Tibial nerve (tissue), 4 donors: Measurements from ENCODE around the gene HMCN2. TPM values are rescaled to one million over a fixed set of nuclear protein-coding genes. Genes with fewer than 3 reads are reported as not detected.

Experiments used
- DNase-seq, 2 donors: peaks; one replicate each; pipeline ENCODE4 v3.0.0-alpha.2; 2019; ENCODE audit warnings: low spot score in 2 of 2
- H3K27ac ChIP-seq, 4 donors: fragments of 200-600 bp; sonication (generic) in 3 of 4; one replicate each; pipeline ENCODE4 v1.5.1; 2017 to 2019; ENCODE audit warnings: mild to moderate bottlenecking in 1 of 4
- H3K27me3 ChIP-seq, 2 donors: fragments of 200-600 bp; sonication (generic) in 1 of 2; one replicate each; pipeline versions ENCODE4 v1.5.1 to v1.6.0; 2017 to 2019
- H3K36me3 ChIP-seq, 3 donors: fragments of 200-600 bp; sonication (generic); one replicate each; pipeline ENCODE4 v1.5.1; 2018 to 2019
- H3K4me1 ChIP-seq, 4 donors: fragments of 200-600 bp; sonication (generic) in 3 of 4; one replicate each; pipeline ENCODE4 v1.5.1; 2017 to 2019
- H3K4me3 ChIP-seq, 4 donors: fragments of 200-600 bp; sonication (generic) in 3 of 4; one replicate each; pipeline ENCODE4 v1.5.1; 2017 to 2019; ENCODE audit warnings: mild to moderate bottlenecking in 1 of 4, moderate library complexity in 1 of 4
- H3K9me3 ChIP-seq, 4 donors: fragments of 200-600 bp; sonication (generic) in 3 of 4; one replicate each; pipeline ENCODE4 v1.5.1; 2017 to 2019
- EP300 ChIP-seq, 2 donors: sonication (generic); formaldehyde crosslinking; IDR thresholded peaks; one replicate each; pipeline ENCODE4 v1.6.1; 2017; ENCODE audit warnings: antibody characterized with exemption in 2 of 2, mild to moderate bottlenecking in 1 of 2
- POLR2A ChIP-seq, 2 donors: fragments of 450-650 bp; IDR thresholded peaks; one replicate each; pipeline ENCODE4 v1.6.1; 2017; ENCODE audit warnings: antibody characterized with exemption in 2 of 2, mild to moderate bottlenecking in 2 of 2, moderate library complexity in 2 of 2
- WGBS, 2 donors: methylation state at CpG; one replicate each; pipeline ENCODE4 v1.1.5; 2018; 5-methylcytosine and 5-hydroxymethylcytosine counted together
- total RNA-seq, 4 donors: library from RNA; depleted of rRNA; stranded (reverse); fragments of >200 nt; gene quantifications; one replicate each; pipeline ENCODE4 v1.1.0, GENCODE V29; 2016
- TF ChIP-seq, protein P1 (sequence below), 5 experiments: fragments of 200-600 bp in 3 of 5; fragments of 450-650 bp in 2 of 5; sonication (generic) in 3 of 5; IDR thresholded peaks; one replicate each; pipeline ENCODE4 v1.5.1; 2016 to 2019; ENCODE audit warnings: antibody characterized with exemption in 5 of 5, mild to moderate bottlenecking in 3 of 5, moderate library complexity in 2 of 5

HMCN2 gene
- total RNA-seq, 4 donors from 2014 or later: 0.90 to 53.7 (median 20.3) TPM

DNA sequence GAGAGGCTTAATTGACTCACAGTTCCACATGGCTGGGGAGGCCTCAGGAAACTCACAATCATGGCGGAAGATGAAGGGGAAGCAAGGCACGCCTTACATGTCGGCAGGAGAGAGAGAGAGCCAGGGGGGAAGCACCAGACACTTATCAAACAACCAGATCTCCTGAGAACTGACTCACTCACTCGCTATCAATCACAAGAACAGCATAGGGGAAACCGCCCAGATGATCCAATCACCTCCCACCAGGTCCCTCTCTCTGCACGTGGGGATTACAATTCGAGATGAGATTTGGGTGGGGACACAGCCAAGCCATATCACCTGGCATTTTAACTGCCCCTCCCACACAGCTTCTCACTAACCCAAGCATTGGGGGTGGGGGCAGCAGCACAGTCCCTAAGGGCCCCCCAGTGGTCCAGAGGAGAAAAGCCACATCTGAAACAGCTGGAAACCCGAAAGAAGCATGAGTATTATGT, 103.1 kb downstream of the HMCN2 start:
- H3K9me3 ChIP-seq: no peaks in the 10 kb centered on the region
- no peak overlapping the region for H3K4me3 ChIP-seq
- H3K27ac ChIP-seq: no peak overlapping the region
- H3K27me3 ChIP-seq: no peaks in the 10 kb centered on the region
- no peak for DNase-seq
- TF ChIP-seq, protein P1, sequence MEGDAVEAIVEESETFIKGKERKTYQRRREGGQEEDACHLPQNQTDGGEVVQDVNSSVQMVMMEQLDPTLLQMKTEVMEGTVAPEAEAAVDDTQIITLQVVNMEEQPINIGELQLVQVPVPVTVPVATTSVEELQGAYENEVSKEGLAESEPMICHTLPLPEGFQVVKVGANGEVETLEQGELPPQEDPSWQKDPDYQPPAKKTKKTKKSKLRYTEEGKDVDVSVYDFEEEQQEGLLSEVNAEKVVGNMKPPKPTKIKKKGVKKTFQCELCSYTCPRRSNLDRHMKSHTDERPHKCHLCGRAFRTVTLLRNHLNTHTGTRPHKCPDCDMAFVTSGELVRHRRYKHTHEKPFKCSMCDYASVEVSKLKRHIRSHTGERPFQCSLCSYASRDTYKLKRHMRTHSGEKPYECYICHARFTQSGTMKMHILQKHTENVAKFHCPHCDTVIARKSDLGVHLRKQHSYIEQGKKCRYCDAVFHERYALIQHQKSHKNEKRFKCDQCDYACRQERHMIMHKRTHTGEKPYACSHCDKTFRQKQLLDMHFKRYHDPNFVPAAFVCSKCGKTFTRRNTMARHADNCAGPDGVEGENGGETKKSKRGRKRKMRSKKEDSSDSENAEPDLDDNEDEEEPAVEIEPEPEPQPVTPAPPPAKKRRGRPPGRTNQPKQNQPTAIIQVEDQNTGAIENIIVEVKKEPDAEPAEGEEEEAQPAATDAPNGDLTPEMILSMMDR (IDR thresholded peaks at IDR 0.05): no peak
- no peak for TF ChIP-seq EP300 (IDR thresholded peaks at IDR 0.05)
- H3K4me1 ChIP-seq: no peaks in the 10 kb centered on the region
- H3K36me3 ChIP-seq: no peaks in the 10 kb centered on the region
- WGBS, 2 donors: 54 to 59% methylated on average over 8 of the region's 8 CpGs

DNA sequence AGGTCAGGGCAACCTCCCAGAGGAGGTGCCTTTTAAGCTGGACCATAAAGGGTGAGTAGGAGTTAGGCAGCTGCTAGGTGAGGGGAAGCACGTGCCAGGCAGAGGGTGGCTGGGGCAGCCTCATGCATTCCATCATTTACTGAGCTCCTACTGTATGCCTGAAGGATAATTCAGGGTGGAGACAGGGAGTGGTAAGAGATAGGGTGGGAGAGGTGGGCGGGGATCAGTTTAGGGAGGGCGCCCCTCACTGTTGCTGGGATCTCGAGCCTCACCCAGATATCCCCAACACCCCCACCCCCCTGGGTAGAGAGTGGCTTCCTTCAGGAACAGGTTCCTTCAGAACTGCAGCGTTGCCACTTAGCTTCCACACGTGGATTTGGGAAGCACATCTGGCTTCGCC, 104.7 kb downstream of the HMCN2 start:
- 79 to 83% methylated on average over 6 to 7 of the region's 7 CpGs for WGBS, 2 donors
- no peak overlapping the region for H3K27ac ChIP-seq
- TF ChIP-seq POLR2A (IDR thresholded peaks at IDR 0.05) (no peak), EP300 (IDR thresholded peaks at IDR 0.05) (no peak)
- TF ChIP-seq, protein P1 (IDR thresholded peaks at IDR 0.05): no peak
- no peak overlapping the region for H3K4me3 ChIP-seq
- no peak for DNase-seq
- no peaks in the 10 kb centered on the region for H3K9me3 ChIP-seq
- no peaks in the 10 kb centered on the region for H3K27me3 ChIP-seq
- H3K36me3 ChIP-seq: no peaks in the 10 kb centered on the region
- no peaks in the 10 kb centered on the region for H3K4me1 ChIP-seq

DNA sequence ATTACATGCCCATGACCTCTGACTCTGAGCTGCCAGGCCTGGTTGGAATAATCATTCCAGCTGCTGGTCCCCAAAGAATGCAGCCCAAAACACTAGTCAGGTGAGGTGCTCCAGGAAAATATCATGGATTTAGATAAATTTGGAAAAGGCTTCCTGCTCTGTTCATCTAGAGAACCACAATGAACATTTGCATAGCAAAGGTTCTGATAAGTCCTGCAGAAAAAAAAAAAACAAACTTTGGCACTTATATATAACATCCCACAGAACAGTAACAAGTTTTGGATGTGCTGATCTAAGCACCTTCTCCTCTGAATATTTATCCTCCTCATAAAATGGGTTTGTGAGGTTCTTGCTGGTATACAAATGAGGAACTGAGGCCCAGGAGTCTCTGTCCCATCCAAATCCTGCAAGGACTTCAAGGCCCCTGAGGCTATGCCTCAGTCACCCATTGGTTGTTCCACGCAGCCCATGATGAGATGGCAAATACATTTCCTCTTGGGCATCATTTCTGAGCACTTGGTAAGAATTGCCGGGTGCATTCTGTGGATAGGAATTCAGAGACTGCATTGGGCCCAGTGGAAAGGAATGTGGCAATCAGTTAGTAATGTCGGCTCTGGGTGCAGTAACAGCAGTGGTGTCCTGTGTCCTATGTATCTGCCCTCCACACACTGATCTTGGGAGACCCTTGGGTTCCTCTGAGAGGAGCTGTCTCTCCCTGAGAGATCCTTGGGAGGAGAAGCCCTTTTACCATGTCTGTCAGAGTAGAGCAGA, 105.8 kb downstream of the HMCN2 start:
- H3K36me3 ChIP-seq: no peaks in the 10 kb centered on the region
- no peak overlapping the region for H3K27ac ChIP-seq
- no peaks in the 10 kb centered on the region for H3K27me3 ChIP-seq
- H3K4me3 ChIP-seq: no peak overlapping the region
- no peak for TF ChIP-seq EP300 (IDR thresholded peaks at IDR 0.05)
- no peak for DNase-seq
- 75 to 78% methylated on average over 2 to 3 of the region's 3 CpGs for WGBS, 2 donors
- no peaks in the 10 kb centered on the region for H3K4me1 ChIP-seq
- no peaks in the 10 kb centered on the region for H3K9me3 ChIP-seq

DNA sequence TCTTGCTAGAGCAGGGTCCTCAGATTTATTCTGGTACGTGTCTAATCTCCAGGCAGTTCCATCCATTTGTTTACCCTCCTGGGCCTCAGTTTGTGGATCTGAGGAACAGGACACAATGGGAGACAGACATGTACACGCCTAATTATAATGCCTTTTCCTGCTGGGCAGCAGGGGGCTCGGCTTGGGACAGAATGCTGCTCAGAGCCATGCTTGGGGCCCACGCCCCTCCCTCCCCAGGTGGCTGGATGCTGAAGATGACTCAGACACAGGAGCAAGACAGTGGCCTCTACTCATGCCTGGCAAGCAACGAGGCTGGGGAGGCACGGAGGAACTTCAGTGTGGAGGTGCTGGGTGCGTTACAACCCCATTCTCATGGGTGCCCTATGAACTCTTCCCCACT, 106.5 kb downstream of the HMCN2 start:
- no peak overlapping the region for H3K27ac ChIP-seq
- WGBS, 2 donors: 70 to 79% methylated on average over 5 to 7 of the region's 7 CpGs

DNA sequence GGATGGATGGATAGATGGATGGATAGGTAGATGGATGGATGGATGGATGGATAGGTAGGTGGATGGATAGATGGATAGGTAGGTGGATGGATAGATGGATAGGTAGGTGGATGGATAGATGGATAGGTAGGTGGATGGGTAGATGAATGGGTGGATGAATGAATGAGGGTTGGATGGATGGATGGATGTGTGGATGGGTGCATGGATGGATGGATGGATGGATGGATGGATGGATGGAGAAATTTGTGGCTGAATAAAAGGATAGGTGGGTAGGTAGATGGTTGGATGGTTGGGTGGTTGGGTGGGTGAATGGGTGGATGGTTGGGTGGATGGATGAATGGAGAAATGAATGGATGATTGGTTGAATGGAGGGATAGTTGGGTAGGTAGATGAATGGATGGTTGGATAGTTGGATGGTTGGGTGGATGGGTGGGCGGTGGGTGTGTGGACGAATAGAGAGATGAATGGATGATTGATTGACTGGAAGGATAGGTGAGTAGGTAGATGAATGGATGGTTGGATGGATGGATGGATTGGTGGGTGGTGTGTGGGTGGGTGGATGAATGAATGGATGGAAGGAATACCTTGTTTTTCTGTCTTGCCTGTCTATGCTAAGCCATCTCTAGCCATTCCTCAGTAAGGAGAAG, 108.2 kb downstream of the HMCN2 start:
- 87 to 91% methylated on average over 2 of the region's 2 CpGs for WGBS, 2 donors
- H3K36me3 ChIP-seq: no peaks in the 10 kb centered on the region
- H3K4me1 ChIP-seq: no peaks in the 10 kb centered on the region
- TF ChIP-seq, protein P1 (IDR thresholded peaks at IDR 0.05): no peak
- TF ChIP-seq EP300 (IDR thresholded peaks at IDR 0.05) (no peak), POLR2A (IDR thresholded peaks at IDR 0.05) (no peak)
- no peak overlapping the region for H3K27ac ChIP-seq
- H3K27me3 ChIP-seq: no peaks in the 10 kb centered on the region
- no peak overlapping the region for H3K4me3 ChIP-seq
- no peak for DNase-seq
- no peaks in the 10 kb centered on the region for H3K9me3 ChIP-seq

More for the DNA sequence above, 106.5 kb downstream of the HMCN2 start:
- TF ChIP-seq, protein P1 (IDR thresholded peaks at IDR 0.05): no peak
- TF ChIP-seq EP300 (IDR thresholded peaks at IDR 0.05): no peak
- TF ChIP-seq POLR2A (IDR thresholded peaks at IDR 0.05): no peak
- H3K27me3 ChIP-seq: no peaks in the 10 kb centered on the region
- H3K4me1 ChIP-seq: no peaks in the 10 kb centered on the region
- no peak for DNase-seq
- no peak overlapping the region for H3K4me3 ChIP-seq
- H3K36me3 ChIP-seq: no peaks in the 10 kb centered on the region
- no peaks in the 10 kb centered on the region for H3K9me3 ChIP-seq
